Stimulated activated CD4-positive, alpha-beta T cell treated with anti-CD3 and anti-CD28 coated beads, Interleukin-2, amount 100 ng/mL, for 48 hours (primary cell): ENCODE results near the gene ZBTB9.
"Not testable (repeated sequence)": the region's sequence is repeated elsewhere in the genome, so short reads cannot be mapped to it uniquely, and the experiment has no call there.

Source experiments
- DNase-seq, 2 donors: peaks; one replicate each; pipeline ENCODE4 v3.0.0-alpha.2; 2020

Gene ZBTB9

DNA sequence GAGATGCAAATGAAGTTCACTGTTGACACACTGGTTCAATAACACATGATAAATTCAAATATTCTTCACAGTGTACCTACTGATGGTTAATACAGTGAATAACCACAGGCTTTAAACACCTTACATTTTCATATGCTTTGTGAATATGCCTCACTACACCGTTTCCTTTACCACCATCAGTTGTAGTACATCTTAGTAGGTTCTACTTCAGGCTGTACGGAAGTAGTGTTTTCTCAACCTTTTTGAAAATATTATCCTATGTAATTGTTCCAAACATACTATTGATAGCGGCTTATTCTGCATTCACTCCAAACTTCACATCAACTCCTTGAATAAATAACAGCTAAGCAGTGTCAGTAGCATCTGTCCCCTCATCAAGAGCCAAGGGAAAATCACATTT lies 15.3 kb downstream of the ZBTB9 start:
- no peak for DNase-seq

DNA sequence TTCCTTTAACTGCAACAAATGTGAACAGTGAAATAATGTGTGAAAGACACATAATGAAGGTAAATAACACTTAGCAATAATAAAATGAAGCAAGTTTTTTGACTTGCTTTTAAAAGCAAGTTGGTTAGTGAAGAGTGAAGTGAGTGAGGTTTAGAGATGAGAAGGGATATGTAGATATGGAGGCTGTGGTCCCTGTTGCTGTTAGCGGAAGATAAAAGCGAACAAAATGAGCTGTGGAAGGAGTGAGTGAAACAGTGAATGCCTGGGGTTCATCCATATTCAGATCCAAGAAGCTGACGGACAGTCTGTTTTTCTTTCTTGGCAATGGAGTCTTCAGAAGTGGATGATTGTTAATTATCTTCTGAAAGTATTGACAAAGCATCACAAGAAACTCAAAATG lies 23.5 kb downstream of the ZBTB9 start:
- no peak for DNase-seq

- no peak for DNase-seq
Measured at GRCh38 chr6:33481192-33481591, 26.8 kb downstream of the ZBTB9 start.

GRCh38 chr6:33482620-33483019 lies 28.2 kb downstream of the ZBTB9 start:
- DNase-seq = not testable (repeated sequence)

DNA sequence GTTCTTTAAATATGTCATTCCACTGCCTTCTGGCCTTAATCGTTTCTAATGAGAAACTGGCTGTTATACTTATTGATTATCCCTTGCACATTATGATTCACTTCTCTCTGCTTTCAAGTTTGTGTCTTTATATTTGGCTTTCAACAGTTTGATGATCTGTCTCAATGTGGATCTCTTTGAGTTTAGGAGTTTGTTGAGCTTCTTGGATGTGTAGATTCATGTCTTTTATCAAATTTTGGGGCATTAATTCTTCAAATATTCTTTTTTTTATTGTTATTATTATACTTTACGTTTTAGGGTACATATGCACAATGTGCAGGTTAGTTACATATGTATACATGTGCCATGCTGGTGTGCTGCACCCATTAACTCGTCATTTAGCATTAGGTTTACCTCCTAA lies 29.3 kb downstream of the ZBTB9 start:
- DNase-seq = no peak

DNA sequence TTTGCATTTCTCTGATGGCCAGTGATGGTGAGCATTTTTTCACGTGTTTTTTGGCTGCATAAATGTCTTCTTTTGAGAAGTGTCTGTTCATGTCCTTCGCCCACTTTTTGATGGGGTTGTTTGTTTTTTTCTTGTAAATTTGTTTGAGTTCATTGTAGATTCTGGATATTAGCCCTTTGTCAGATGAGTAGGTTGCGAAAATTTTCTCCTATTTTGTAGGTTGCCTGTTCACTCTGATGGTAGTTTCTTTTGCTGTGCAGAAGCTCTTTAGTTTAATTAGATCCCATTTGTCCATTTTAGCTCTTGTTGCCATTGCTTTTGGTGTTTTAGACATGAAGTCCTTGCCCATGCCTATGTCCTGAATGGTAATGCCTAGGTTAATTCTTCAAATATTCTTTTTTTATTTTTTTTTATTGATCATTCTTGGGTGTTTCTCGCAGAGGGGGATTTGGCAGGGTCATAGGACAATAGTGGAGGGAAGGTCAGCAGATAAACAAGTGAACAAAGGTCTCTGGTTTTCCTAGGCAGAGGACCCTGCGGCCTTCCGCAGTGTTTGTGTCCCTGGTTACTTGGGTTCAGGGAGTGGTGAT lies 30.4 kb downstream of the ZBTB9 start:
- not testable (repeated sequence) for DNase-seq

DNA sequence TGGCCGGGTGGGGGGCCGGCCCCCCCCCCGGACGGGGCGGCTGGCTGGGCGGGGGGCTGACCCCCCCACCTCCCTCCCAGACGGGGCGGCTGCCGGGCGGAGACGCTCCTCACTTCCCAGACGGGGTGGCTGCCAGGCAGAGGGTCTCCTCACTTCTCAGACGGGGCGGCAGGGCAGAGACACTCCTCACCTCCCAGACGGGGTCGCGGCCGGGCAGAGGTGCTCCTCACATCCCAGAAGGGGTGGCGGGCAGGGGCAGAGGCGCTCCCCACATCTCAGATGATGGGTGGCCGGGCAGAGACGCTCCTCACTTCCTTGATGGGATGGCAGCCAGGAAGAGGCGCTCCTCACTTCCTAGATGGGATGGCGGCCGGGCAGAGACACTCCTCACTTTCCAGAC lies 31.3 kb downstream of the ZBTB9 start:
- not testable (repeated sequence) for DNase-seq

DNA sequence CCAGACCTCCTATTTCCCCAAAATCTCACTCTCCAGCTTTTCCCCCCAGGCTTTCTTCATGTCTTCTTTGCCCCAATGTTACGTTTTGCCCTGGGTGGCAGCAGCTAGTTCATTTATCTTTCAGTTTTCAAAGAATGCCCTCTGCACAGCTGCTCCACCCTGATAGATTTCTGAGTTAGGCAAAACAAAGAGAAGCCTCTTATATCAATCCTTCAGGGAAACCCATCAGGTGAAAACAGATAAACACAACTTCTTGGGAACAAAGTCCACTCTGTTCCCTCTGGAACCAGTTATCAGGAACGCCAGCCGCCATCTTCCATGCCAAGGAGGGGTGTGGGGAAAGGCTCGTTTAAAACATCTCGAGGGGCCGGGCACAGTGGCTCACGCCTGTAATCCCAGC lies 34.0 kb downstream of the ZBTB9 start:
- no peak for DNase-seq

- no peak for DNase-seq
Measured at GRCh38 chr6:33490198-33490597, 35.8 kb downstream of the ZBTB9 start.

- no peak for DNase-seq
Measured at GRCh38 chr6:33490621-33491020, 36.2 kb downstream of the ZBTB9 start.

DNA sequence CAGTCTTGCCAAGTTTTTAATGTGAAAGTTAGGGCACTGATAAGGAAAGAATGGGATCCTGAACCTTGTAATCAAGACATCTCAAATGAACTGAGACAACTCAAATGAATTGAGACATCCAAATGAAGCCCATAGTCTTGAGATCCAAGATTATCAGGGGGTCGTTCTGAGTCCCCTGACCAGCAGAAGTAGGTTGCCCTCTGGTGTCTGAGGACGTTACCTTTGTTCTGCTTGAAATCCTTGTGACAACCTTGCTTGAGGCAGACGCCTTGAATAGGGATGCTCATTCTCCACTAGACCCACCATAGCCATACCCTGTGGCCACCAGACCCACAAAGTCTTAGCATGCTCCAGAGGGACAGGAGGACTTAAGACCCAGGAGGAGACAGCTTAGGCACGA lies 37.7 kb downstream of the ZBTB9 start:
- DNase-seq = no peak

DNA sequence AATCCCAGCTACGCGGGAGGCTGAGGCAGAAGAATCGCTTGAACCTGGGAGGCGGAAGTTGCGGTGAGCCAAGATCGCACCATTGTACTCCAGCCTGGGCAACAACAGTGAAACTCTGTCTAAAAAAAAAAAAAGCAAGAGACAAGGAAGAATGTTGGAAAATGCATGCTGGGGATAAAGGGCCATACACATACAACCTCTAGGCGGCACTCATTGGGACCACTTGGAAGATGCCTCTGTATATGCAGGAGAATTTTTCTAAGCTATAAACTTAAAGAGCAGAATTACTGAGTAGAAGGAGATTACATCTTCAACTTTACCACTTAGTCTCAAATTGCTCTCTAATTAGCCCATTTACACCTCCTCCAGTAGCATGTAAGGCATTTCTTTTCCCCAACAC lies 42.8 kb downstream of the ZBTB9 start:
- no peak for DNase-seq

DNA sequence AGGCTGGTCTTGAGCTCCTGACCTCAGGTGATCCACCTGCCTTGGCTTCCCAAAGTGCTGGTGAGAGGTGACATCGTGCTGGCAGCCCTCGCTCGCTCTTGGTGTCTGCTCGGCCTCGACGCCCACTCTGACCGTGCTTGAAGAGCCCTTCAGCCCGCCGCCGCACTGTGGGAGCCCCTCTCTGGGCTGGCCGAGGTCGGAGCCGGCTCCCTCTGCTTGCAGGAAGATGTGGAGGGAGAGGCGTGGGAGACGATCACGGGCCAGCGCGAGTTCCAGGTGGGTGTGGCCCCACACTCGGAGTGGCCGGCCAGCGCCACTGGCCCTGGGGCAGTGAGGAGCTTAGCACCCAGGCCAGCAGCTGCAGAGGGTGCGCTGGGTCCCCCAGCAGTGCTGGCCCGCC lies 48.1 kb downstream of the ZBTB9 start:
- no peak for DNase-seq

DNA sequence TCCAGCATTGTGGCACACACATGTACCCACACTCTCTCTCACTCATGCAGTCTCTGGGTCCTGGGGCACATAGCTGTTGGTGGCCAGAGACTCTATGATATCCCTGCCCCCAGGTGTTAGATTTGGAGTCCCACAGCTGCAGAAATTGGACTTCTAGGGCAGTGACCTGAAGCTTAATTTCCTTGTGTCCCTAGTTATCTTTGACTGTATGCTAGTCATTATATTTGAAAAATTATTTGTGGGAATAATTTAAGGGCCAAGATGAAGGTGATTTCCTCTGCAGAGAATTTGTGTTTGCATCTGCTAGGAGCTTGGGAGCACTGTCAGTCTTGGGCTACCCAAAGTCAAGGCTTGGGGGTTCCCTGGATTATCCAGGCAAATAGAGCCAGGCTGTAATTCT lies 50.1 kb downstream of the ZBTB9 start:
- no peak for DNase-seq

- no peak for DNase-seq
Measured at GRCh38 chr6:33505548-33506370, 51.4 kb downstream of the ZBTB9 start.
